ENCODE measurements around the gene SLC35B2.

SLC35B2 gene

GRCh38 chr6:44275749-44276648 is 18.7 kb upstream of the SLC35B2 start:
- H3K4me3 Mint-ChIP-seq, result no peak overlapping the region
- no peaks in the 10 kb centered on the region for H3K36me3 Mint-ChIP-seq (ENCODE audit: low read depth)
- no peak for DNase-seq
- H3K4me1 Mint-ChIP-seq (ENCODE audit: low read depth), result peaks cover 4% of the 10 kb centered on the region
- no peaks in the 10 kb centered on the region for H3K9me3 Mint-ChIP-seq
- peaks cover 65% of the 10 kb centered on the region for H3K27me3 Mint-ChIP-seq
- no peak overlapping the region for H3K27ac Mint-ChIP-seq

- H3K9me3 Mint-ChIP-seq, result no peaks in the 10 kb centered on the region
- H3K27ac Mint-ChIP-seq, result no peak overlapping the region
- DNase-seq, result no peak
- H3K4me3 Mint-ChIP-seq, result no peak overlapping the region
- peaks cover 4% of the 10 kb centered on the region for H3K4me1 Mint-ChIP-seq (ENCODE audit: low read depth)
- peaks cover 66% of the 10 kb centered on the region for H3K27me3 Mint-ChIP-seq
- no peaks in the 10 kb centered on the region for H3K36me3 Mint-ChIP-seq (ENCODE audit: low read depth)
Measured at GRCh38 chr6:44275271-44275748, 18.0 kb upstream of the SLC35B2 start.

GRCh38 chr6:44273617-44274016 is 16.3 kb upstream of the SLC35B2 start:
- H3K27ac Mint-ChIP-seq, result no peak overlapping the region
- H3K4me3 Mint-ChIP-seq, result no peak overlapping the region
- H3K4me1 Mint-ChIP-seq (ENCODE audit: low read depth), result peaks cover 18% of the 10 kb centered on the region
- DNase-seq, result no peak
- peaks cover 72% of the 10 kb centered on the region for H3K27me3 Mint-ChIP-seq
- H3K36me3 Mint-ChIP-seq (ENCODE audit: low read depth), result no peaks in the 10 kb centered on the region
- H3K9me3 Mint-ChIP-seq, result no peaks in the 10 kb centered on the region

- Mint-ChIP-seq H3K9me3 (no peaks in the 10 kb centered on the region), H3K4me1 (ENCODE audit: low read depth) (peaks cover 18% of the 10 kb centered on the region), H3K27ac (no peak overlapping the region), H3K36me3 (ENCODE audit: low read depth) (no peaks in the 10 kb centered on the region), H3K4me3 (no peak overlapping the region), H3K27me3 (peaks cover 75% of the 10 kb centered on the region)
- no peak for DNase-seq
Measured at GRCh38 chr6:44272999-44273566, 15.8 kb upstream of the SLC35B2 start.

- Mint-ChIP-seq H3K9me3 (no peaks in the 10 kb centered on the region), H3K4me1 (ENCODE audit: low read depth) (peaks cover 22% of the 10 kb centered on the region), H3K36me3 (ENCODE audit: low read depth) (no peaks in the 10 kb centered on the region), H3K27ac (no peak overlapping the region), H3K27me3 (peaks cover 72% of the 10 kb centered on the region), H3K4me3 (no peak overlapping the region)
- DNase-seq, result no peak
Measured at GRCh38 chr6:44272529-44272928, 15.2 kb upstream of the SLC35B2 start.

- no peak for DNase-seq
- Mint-ChIP-seq H3K36me3 (ENCODE audit: low read depth) (no peaks in the 10 kb centered on the region), H3K27me3 (peaks cover 66% of the 10 kb centered on the region), H3K4me3 (no peak overlapping the region), H3K27ac (no peak overlapping the region), H3K9me3 (no peaks in the 10 kb centered on the region), H3K4me1 (ENCODE audit: low read depth) (peaks cover 26% of the 10 kb centered on the region)
Measured at GRCh38 chr6:44271914-44272313, 14.6 kb upstream of the SLC35B2 start.

GRCh38 chr6:44271406-44271723 is 14.0 kb upstream of the SLC35B2 start:
- H3K4me3 Mint-ChIP-seq, result peak overlapping the region; percentile 60
- no peak overlapping the region for H3K27ac Mint-ChIP-seq
- H3K9me3 Mint-ChIP-seq, result no peaks in the 10 kb centered on the region
- DNase-seq, result no peak
- peaks cover 62% of the 10 kb centered on the region for H3K27me3 Mint-ChIP-seq
- peaks cover 29% of the 10 kb centered on the region for H3K4me1 Mint-ChIP-seq (ENCODE audit: low read depth)
- no peaks in the 10 kb centered on the region for H3K36me3 Mint-ChIP-seq (ENCODE audit: low read depth)

GRCh38 chr6:44270526-44271405 is 13.4 kb upstream of the SLC35B2 start:
- no peak overlapping the region for H3K27ac Mint-ChIP-seq
- no peaks in the 10 kb centered on the region for H3K36me3 Mint-ChIP-seq (ENCODE audit: low read depth)
- H3K27me3 Mint-ChIP-seq, result peaks cover 62% of the 10 kb centered on the region
- H3K4me3 Mint-ChIP-seq, result peak overlapping the region; percentile 60
- DNase-seq, result no peak
- peaks cover 35% of the 10 kb centered on the region for H3K4me1 Mint-ChIP-seq (ENCODE audit: low read depth)
- H3K9me3 Mint-ChIP-seq, result no peaks in the 10 kb centered on the region

- H3K4me1 Mint-ChIP-seq (ENCODE audit: low read depth), result peaks cover 37% of the 10 kb centered on the region
Measured at GRCh38 chr6:44269921-44270525, 12.7 kb upstream of the SLC35B2 start, which contains the start of gene TMEM151B. TMEM151B (plus strand) TSS chr6:44270450; CDS start chr6:44270743, 293 bp downstream.

GRCh38 chr6:44269178-44269920 is 12.0 kb upstream of the SLC35B2 start:
- peaks cover 56% of the 10 kb centered on the region for H3K27me3 Mint-ChIP-seq
- peak overlapping the region; percentile 48 for H3K4me3 Mint-ChIP-seq
- no peaks in the 10 kb centered on the region for H3K9me3 Mint-ChIP-seq
- peaks cover 5% of the 10 kb centered on the region for H3K36me3 Mint-ChIP-seq (ENCODE audit: low read depth)
- peaks cover 35% of the 10 kb centered on the region for H3K4me1 Mint-ChIP-seq (ENCODE audit: low read depth)
- H3K27ac Mint-ChIP-seq, result peak overlapping the region; percentile 66
- no peak for DNase-seq

More at GRCh38 chr6:44269921-44270525, 12.7 kb upstream of the SLC35B2 start, which contains the start of gene TMEM151B:
- Mint-ChIP-seq H3K27me3 (peaks cover 60% of the 10 kb centered on the region), H3K27ac (peak within 1 kb of the TSS; percentile 66), H3K36me3 (ENCODE audit: low read depth) (no peaks in the 10 kb centered on the region), H3K4me3 (peak within 1 kb of the TSS; percentile 60), H3K9me3 (no peaks in the 10 kb centered on the region)
- no peak for DNase-seq

- Mint-ChIP-seq H3K27me3 (peaks cover 46% of the 10 kb centered on the region), H3K9me3 (no peaks in the 10 kb centered on the region), H3K4me3 (no peak overlapping the region), H3K36me3 (ENCODE audit: low read depth) (peaks cover 17% of the 10 kb centered on the region), H3K27ac (no peak overlapping the region), H3K4me1 (ENCODE audit: low read depth) (peaks cover 45% of the 10 kb centered on the region)
- peak; percentile 76 for DNase-seq
Measured at GRCh38 chr6:44268095-44268628, 10.8 kb upstream of the SLC35B2 start.

GRCh38 chr6:44267252-44267651 is 9.9 kb upstream of the SLC35B2 start:
- Mint-ChIP-seq H3K4me3 (no peak overlapping the region), H3K4me1 (ENCODE audit: low read depth) (peaks cover 54% of the 10 kb centered on the region), H3K27me3 (peaks cover 37% of the 10 kb centered on the region), H3K36me3 (ENCODE audit: low read depth) (peaks cover 26% of the 10 kb centered on the region), H3K27ac (no peak overlapping the region), H3K9me3 (no peaks in the 10 kb centered on the region)
- no peak for DNase-seq

GRCh38 chr6:44266347-44266746 is 9.0 kb upstream of the SLC35B2 start:
- no peaks in the 10 kb centered on the region for H3K9me3 Mint-ChIP-seq

More at GRCh38 chr6:44266347-44266746, 9.0 kb upstream of the SLC35B2 start:
- Mint-ChIP-seq H3K27ac (peak overlapping the region; percentile 77), H3K27me3 (peaks cover 28% of the 10 kb centered on the region), H3K4me3 (peak overlapping the region; percentile 51), H3K4me1 (ENCODE audit: low read depth) (peaks cover 59% of the 10 kb centered on the region), H3K36me3 (ENCODE audit: low read depth) (peaks cover 35% of the 10 kb centered on the region)
- DNase-seq, result no peak
